Measurements from ENCODE around the gene DUS1L.

Gene DUS1L

DNA sequence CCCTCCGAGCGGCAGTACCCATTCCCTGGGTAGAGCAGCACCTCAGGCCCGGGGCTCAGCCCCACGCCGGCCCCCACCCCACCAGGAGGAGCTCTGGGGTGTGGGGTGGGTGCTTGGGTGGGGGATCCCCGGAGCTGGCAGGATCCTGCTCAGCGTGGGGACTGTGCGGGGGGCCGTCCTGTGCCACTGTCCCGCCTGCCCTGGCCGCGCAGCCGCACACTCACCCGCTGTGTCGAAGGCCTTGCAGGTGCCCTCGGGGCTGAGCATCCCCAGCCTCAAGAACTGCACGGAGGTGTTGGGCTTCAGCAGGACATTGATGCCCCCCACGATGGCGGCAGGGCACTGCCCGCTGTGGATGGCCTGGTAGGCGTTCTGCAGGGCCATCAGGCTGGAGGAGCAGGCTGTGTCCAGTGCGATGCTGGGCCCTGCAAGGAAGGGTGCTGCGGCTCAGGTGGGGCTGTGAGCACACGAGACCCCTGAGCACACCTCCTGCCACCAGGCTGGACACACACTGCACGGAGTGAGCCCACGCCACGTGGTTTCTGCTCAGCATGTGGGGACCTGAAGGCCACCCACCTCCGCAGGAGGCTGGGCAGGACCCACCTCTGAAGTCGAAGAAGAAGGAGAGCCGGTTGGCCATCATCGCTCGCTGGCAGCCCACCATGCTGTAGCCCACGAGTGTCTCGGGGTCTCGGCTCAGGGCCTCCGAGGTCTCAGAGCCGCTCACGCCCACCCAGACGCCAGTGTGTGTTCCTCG is 27.6 kb upstream of the DUS1L start:
- Histone ChIP-seq H3K9me3 (ENCODE audit: low read length) (no peaks in the 10 kb centered on the region), H3K4me2 (ENCODE audit: low read length) (no peak overlapping the region), H3K27me3 (ENCODE audit: insufficient read depth, low read length) (no peaks in the 10 kb centered on the region), H3K9ac (ENCODE audit: low read length) (no peak overlapping the region), H3K79me2 (ENCODE audit: insufficient read depth, low read length) (peaks cover 19% of the 10 kb centered on the region), H3K27ac (ENCODE audit: low read depth, low read length, poor library complexity, severe bottlenecking) (no peak overlapping the region), H3K36me3 (ENCODE audit: insufficient read depth, low read length) (peaks cover 81% of the 10 kb centered on the region), H3K4me1 (ENCODE audit: insufficient read depth, low read length, severe bottlenecking) (peaks cover 14% of the 10 kb centered on the region), H4K20me1 (ENCODE audit: insufficient read depth, low read length) (no peaks in the 10 kb centered on the region), H3K9me2 (ENCODE audit: low read depth, low read length) (no peaks in the 10 kb centered on the region), H2AFZ (ENCODE audit: low read length) (no peak overlapping the region), H3F3A (ENCODE audit: insufficient read depth, low read length) (no peaks in the 10 kb centered on the region), H3K4me3 (ENCODE audit: low read depth, low read length, poor library complexity, severe bottlenecking) (no peak overlapping the region)
- TF ChIP-seq, protein P1, sequence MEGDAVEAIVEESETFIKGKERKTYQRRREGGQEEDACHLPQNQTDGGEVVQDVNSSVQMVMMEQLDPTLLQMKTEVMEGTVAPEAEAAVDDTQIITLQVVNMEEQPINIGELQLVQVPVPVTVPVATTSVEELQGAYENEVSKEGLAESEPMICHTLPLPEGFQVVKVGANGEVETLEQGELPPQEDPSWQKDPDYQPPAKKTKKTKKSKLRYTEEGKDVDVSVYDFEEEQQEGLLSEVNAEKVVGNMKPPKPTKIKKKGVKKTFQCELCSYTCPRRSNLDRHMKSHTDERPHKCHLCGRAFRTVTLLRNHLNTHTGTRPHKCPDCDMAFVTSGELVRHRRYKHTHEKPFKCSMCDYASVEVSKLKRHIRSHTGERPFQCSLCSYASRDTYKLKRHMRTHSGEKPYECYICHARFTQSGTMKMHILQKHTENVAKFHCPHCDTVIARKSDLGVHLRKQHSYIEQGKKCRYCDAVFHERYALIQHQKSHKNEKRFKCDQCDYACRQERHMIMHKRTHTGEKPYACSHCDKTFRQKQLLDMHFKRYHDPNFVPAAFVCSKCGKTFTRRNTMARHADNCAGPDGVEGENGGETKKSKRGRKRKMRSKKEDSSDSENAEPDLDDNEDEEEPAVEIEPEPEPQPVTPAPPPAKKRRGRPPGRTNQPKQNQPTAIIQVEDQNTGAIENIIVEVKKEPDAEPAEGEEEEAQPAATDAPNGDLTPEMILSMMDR (IDR thresholded peaks at IDR 0.05; ENCODE audit: low read length), result no peak
- no peak for TF ChIP-seq EZH2 (IDR thresholded peaks at IDR 0.05; ENCODE audit: borderline replicate concordance, low read length)

DNA sequence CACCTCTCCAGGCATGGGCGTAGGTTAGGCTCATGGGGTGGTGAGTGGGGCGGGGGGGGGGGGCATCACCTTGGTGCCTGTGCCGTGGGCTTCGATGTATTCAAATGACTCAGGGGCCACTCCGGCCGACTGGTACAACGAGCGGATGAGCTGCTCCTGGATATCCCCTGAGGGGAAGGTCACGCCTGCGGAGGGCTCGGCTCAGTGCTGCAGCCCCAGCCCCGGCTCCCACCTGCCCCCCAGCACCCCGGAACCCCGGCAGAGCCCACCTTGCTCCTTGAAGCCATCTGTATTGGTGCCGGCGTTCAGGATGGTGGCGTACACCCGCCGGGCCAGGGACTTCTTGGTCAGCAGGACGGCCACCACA is 27.0 kb upstream of the DUS1L start:
- no peaks in the 10 kb centered on the region for H3K27me3 ChIP-seq (ENCODE audit: insufficient read depth, low read length)
- no peaks in the 10 kb centered on the region for H3K9me3 ChIP-seq (ENCODE audit: low read length)
- H3K36me3 ChIP-seq (ENCODE audit: insufficient read depth, low read length), result peaks cover 86% of the 10 kb centered on the region
- no peaks in the 10 kb centered on the region for H3F3A ChIP-seq (ENCODE audit: insufficient read depth, low read length)
- no peak overlapping the region for H3K4me2 ChIP-seq (ENCODE audit: low read length)
- TF ChIP-seq EZH2 (IDR thresholded peaks at IDR 0.05; ENCODE audit: borderline replicate concordance, low read length), result no peak
- TF ChIP-seq, protein P1 (IDR thresholded peaks at IDR 0.05; ENCODE audit: low read length), result no peak
- H4K20me1 ChIP-seq (ENCODE audit: insufficient read depth, low read length), result no peaks in the 10 kb centered on the region
- H3K79me2 ChIP-seq (ENCODE audit: insufficient read depth, low read length), result peaks cover 19% of the 10 kb centered on the region
- H3K9me2 ChIP-seq (ENCODE audit: low read depth, low read length), result no peaks in the 10 kb centered on the region
- no peak overlapping the region for H3K9ac ChIP-seq (ENCODE audit: low read length)
- H3K4me3 ChIP-seq (ENCODE audit: low read depth, low read length, poor library complexity, severe bottlenecking), result no peak overlapping the region
- H3K27ac ChIP-seq (ENCODE audit: low read depth, low read length, poor library complexity, severe bottlenecking), result no peak overlapping the region
- H3K4me1 ChIP-seq (ENCODE audit: insufficient read depth, low read length, severe bottlenecking), result peaks cover 14% of the 10 kb centered on the region
- no peak overlapping the region for H2AFZ ChIP-seq (ENCODE audit: low read length)

DNA sequence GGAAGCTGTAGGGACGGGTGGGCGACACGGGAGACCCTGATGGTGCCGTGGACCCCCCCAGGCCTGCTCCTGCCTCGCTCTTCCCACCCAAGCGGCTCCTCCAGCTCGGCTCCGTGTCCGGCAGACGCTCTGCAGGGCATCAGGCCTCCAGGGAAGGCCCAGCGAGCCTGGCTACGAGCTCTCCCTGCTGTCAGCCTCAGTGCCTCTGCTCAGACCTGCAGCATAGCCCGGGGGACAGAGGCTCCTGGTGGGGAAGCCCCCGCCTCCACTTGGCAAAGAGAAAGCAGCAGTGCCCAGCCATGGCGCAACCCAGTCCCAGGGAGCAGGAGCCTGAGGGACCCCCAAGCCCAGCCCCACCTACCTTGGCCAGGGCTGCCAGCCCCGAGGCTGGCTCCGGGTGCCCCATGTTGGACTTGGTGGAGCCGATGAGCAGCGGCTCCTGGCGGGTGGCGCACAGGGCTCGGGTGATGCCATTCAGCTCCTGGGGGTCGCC is 26.5 kb upstream of the DUS1L start:
- H3K27me3 ChIP-seq (ENCODE audit: insufficient read depth, low read length), result no peaks in the 10 kb centered on the region
- no peaks in the 10 kb centered on the region for H3K9me3 ChIP-seq (ENCODE audit: low read length)
- TF ChIP-seq, protein P1 (IDR thresholded peaks at IDR 0.05; ENCODE audit: low read length), result no peak
- TF ChIP-seq EZH2 (IDR thresholded peaks at IDR 0.05; ENCODE audit: borderline replicate concordance, low read length), result no peak
- peaks cover 14% of the 10 kb centered on the region for H3K4me1 ChIP-seq (ENCODE audit: insufficient read depth, low read length, severe bottlenecking)
- no peaks in the 10 kb centered on the region for H3F3A ChIP-seq (ENCODE audit: insufficient read depth, low read length)
- H3K9ac ChIP-seq (ENCODE audit: low read length), result no peak overlapping the region
- no peaks in the 10 kb centered on the region for H4K20me1 ChIP-seq (ENCODE audit: insufficient read depth, low read length)
- H3K4me3 ChIP-seq (ENCODE audit: low read depth, low read length, poor library complexity, severe bottlenecking), result no peak overlapping the region
- no peak overlapping the region for H3K4me2 ChIP-seq (ENCODE audit: low read length)
- H3K36me3 ChIP-seq (ENCODE audit: insufficient read depth, low read length), result peaks cover 91% of the 10 kb centered on the region
- H2AFZ ChIP-seq (ENCODE audit: low read length), result no peak overlapping the region
- no peaks in the 10 kb centered on the region for H3K9me2 ChIP-seq (ENCODE audit: low read depth, low read length)
- H3K27ac ChIP-seq (ENCODE audit: low read depth, low read length, poor library complexity, severe bottlenecking), result no peak overlapping the region
- peaks cover 16% of the 10 kb centered on the region for H3K79me2 ChIP-seq (ENCODE audit: insufficient read depth, low read length)
